Left lung (tissue), 10 donors: ENCODE measurements around the gene STAT5B. TPM values are rescaled to one million over a fixed set of nuclear protein-coding genes. Genes with fewer than 3 reads are reported as not detected.
A peak's percentile ranks its signal among the peaks of the same experiment; 100 is the strongest.

Experiments used
- ATAC-seq: fragments of 200-7000 bp; cut with Tn5 transposase; one replicate; pipeline ENCODE4 v1.9.1; 2020; ENCODE audit warnings: moderate library complexity
- DNase-seq, 4 donors: peaks; one replicate each; pipeline ENCODE4 v3.0.0-alpha.2; 2013 to 2020
- H3K27ac ChIP-seq, 2 donors: fragments of 200-600 bp; sonication (generic) in 1 of 2; one replicate each; pipeline versions ENCODE4 v1.5.0 to v1.8.0; 2020 to 2021
- H3K27me3 ChIP-seq, 2 donors: fragments of 200-600 bp; sonication (generic) in 1 of 2; one replicate each; pipeline versions ENCODE4 v1.5.0 to v1.8.0; 2020 to 2021
- H3K36me3 ChIP-seq, 2 donors: fragments of 200-600 bp; sonication (generic) in 1 of 2; one replicate each; pipeline versions ENCODE4 v1.5.0 to v1.8.0; 2020 to 2021
- H3K4me1 ChIP-seq, 2 donors: fragments of 200-600 bp; one replicate each; pipeline ENCODE4 v1.8.0; 2021
- H3K4me3 ChIP-seq, 2 donors: fragments of 200-600 bp; sonication (generic) in 1 of 2; one replicate each; pipeline versions ENCODE4 v1.5.0 to v1.8.0; 2020 to 2021; ENCODE audit warnings: mild to moderate bottlenecking in 1 of 2
- H3K9me3 ChIP-seq, 2 donors: fragments of 200-600 bp; sonication (generic) in 1 of 2; one replicate each; pipeline versions ENCODE4 v1.5.0 to v1.8.0; 2020 to 2021
- CTCF ChIP-seq, 2 donors: fragments of 200-600 bp; sonication (generic) in 1 of 2; IDR thresholded peaks; one replicate each; pipeline versions ENCODE4 v1.5.0 to v1.8.0; 2021; ENCODE audit warnings: antibody characterized with exemption in 2 of 2
- intact Hi-C, 2 donors: fragments of 100-400 bp; cut with DNase I; formaldehyde crosslinking; loops; one replicate each; pipeline versions ENCODE4 v1.11.2 to v1.14.2; 2022
- polyA plus RNA-seq, 6 donors: library from polyadenylated mRNA; unstranded; fragments of 120-200 nt; gene quantifications; one replicate each; pipeline ENCODE4 v1.2.1, GENCODE V29; 2013; ENCODE audit not compliant: insufficient read length in 6 of 6
- total RNA-seq, 2 donors: library from RNA; stranded (reverse); fragmentation: NEBNext Ultra II Directional; extraction: Animal tissue kit (Norgen Biotek cat#: 25700); gene quantifications; one replicate each; pipeline ENCODE4 v1.2.1, GENCODE V29; 2021
- donor health status: DM: no; HTN: yes; CAD: no.
- donor health status: DM: no; HTN: no; CAD: no.

STAT5B gene
- total and polyA plus RNA-seq, 8 donors: 41.5 to 70.9 (median 57.4) TPM

GRCh38 chr17:42313773-42314566 is 37.8 kb upstream of the STAT5B start:
- peak overlapping the region; percentile 13 to 61 for H3K27ac ChIP-seq
- no peaks in the 10 kb centered on the region for H3K27me3 ChIP-seq
- H3K36me3 ChIP-seq: peaks cover 0 to 94% of the 10 kb centered on the region in 2 donors
- no peaks in the 10 kb centered on the region for H3K9me3 ChIP-seq
- peaks cover 19 to 56% of the 10 kb centered on the region in 2 donors for H3K4me1 ChIP-seq
- intact Hi-C loops: no loop called here
- H3K4me3 ChIP-seq: no peak overlapping the region
- no peak for DNase-seq
- TF ChIP-seq CTCF (IDR thresholded peaks at IDR 0.05): no peak
- ATAC-seq: no peak

- Histone ChIP-seq H3K27me3 (no peaks in the 10 kb centered on the region), H3K36me3 (peaks cover 0 to 94% of the 10 kb centered on the region in 2 donors), H3K9me3 (no peaks in the 10 kb centered on the region), H3K27ac (peak overlapping the region in 1 of 2 donors; percentile 61), H3K4me1 (peaks cover 19 to 53% of the 10 kb centered on the region in 2 donors), H3K4me3 (no peak overlapping the region)
- ATAC-seq: no peak
- DNase-seq: no peak
- no peak for TF ChIP-seq CTCF (IDR thresholded peaks at IDR 0.05)
- intact Hi-C loops: no loop called here
Measured at GRCh38 chr17:42313389-42313772, 37.2 kb upstream of the STAT5B start.

- intact Hi-C loops: no loop called here
- Histone ChIP-seq H3K9me3 (no peaks in the 10 kb centered on the region), H3K4me1 (peaks cover 19 to 53% of the 10 kb centered on the region in 2 donors), H3K4me3 (no peak overlapping the region), H3K27me3 (no peaks in the 10 kb centered on the region), H3K36me3 (peaks cover 0 to 94% of the 10 kb centered on the region in 2 donors), H3K27ac (peak overlapping the region; percentile 60 to 63)
- ATAC-seq: peak; percentile 89
- TF ChIP-seq CTCF (IDR thresholded peaks at IDR 0.05): peak; percentile 44 to 56
- peak; percentile 73 to 94 (median 90) for DNase-seq
Measured at GRCh38 chr17:42312285-42313130, 36.3 kb upstream of the STAT5B start.

- intact Hi-C loops: no loop called here
- no peak overlapping the region for H3K4me3 ChIP-seq
- no peaks in the 10 kb centered on the region for H3K9me3 ChIP-seq
- DNase-seq (no peak), ATAC-seq (no peak)
- peaks cover 0 to 94% of the 10 kb centered on the region in 2 donors for H3K36me3 ChIP-seq
- TF ChIP-seq CTCF (IDR thresholded peaks at IDR 0.05): no peak
- peaks cover 19 to 53% of the 10 kb centered on the region in 2 donors for H3K4me1 ChIP-seq
- no peaks in the 10 kb centered on the region for H3K27me3 ChIP-seq
- peak overlapping the region; percentile 60 to 63 for H3K27ac ChIP-seq
Measured at GRCh38 chr17:42312035-42312284, 35.8 kb upstream of the STAT5B start.
